ENCODE data around the gene AIMP1.
A peak's percentile ranks its signal among the peaks of the same experiment; 100 is the strongest.

Gene AIMP1

DNA sequence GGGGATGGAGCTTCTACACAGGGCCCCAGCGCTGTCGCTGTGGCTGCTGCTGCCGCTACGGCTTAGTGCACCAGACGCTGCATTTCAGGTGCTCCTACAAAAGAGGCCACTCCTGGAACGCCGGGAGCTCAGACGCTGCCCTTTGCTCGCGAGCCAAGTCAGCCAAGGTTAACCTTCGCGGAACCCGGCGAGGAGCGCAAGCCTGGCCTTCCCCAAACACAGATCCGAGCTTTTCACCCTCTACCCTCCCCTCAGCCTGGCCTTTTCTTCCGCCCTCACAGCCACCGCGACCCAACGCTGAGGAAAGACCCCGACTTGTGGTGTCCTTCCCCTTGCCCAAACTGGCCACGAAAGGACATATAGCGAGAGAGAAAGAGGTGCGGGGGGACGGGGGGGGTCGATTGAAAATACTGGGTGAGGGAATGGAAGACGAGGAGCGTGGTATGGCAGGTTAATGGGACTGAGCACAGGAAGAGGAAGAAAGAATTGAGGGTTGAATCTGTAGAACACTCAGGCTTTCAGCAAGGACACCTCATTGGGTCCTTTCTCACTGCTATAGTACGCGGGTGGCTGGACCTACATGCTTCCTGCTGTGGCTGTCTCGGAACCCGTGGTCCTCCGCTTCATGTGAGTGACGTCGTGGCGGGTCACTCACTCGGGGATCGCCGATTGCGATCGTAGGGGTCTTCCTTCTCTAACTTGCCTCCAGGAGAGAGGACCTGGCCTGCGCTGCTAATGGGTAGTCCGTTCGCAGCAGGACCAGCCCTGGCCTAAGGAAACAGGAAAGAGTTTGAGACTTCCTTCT lies at the start of gene AIMP1, which contains the start of gene TBCK:
Gene AIMP1 (plus strand): TSS at position 583 of the 805 bp plus-strand sequence. CDS start 8,460 bp downstream, outside the sequence.
Gene TBCK (minus strand): TSS at position 242 of the 805 bp plus-strand sequence. CDS start 7,249 bp downstream, outside the sequence.
- peak; percentile 95 for FAIRE-seq
- DNase-seq (ENCODE audit: insufficient read length, low spot score), result peak; percentile 62

DNA sequence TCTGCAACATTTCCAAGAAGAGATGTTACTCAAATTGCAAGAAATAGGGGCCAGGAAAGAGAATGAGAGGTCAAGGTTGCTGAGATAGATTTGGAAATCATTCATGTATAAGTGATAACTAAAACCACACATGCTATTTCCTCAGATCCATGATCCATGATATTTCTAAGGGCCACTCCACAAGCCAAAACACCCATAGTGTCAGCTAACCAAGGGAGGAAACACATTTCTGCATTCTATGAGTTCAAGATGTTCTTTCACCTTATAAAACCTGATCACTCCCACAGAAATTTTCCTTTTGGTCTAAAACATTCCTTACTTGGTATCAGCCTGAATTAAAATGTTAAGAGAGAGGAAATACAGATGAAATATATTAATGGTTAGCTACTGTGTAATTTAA lies 47.6 kb upstream of the AIMP1 start:
- no peak for FAIRE-seq
- DNase-seq (ENCODE audit: insufficient read length, low spot score), result no peak

DNA sequence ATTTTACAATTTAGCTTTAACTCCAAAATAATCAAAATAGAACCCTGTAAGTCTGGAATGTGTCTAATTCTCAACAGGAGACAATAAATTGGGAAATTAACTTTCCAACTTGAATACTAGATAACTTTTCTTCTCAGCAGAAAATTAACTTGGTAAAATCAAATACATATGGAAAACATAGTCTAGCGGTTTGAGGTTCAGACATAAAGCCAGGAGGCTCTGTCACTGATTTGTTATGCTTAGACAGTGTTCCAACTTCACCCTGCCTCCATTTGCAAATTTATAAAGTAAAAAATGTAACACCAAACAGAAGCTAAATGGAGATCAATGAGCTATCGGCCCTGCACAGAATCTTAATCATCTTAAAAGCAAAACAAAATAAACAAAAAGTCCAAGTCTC lies 46.6 kb upstream of the AIMP1 start:
- FAIRE-seq (no peak), DNase-seq (ENCODE audit: insufficient read length, low spot score) (no peak)

DNA sequence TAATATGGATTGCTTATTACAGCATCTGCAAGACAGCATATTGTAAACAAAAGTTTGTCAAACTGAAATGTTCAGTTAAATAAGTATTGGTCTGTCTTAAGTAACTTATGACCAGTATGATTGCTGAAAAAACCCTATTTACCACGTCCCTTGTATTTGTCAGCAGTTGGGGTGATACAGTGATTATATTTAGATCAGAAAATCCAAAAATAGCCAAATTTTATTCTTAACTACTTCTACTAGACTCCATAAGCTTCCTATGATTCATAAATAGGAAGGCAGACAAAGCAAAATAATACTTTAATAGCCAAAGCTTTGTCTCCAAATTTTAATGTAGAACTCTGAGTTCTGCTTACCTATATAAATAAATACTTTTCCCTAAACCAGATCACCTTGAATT lies 45.6 kb upstream of the AIMP1 start:
- DNase-seq (ENCODE audit: insufficient read length, low spot score) (no peak), FAIRE-seq (no peak)

DNA sequence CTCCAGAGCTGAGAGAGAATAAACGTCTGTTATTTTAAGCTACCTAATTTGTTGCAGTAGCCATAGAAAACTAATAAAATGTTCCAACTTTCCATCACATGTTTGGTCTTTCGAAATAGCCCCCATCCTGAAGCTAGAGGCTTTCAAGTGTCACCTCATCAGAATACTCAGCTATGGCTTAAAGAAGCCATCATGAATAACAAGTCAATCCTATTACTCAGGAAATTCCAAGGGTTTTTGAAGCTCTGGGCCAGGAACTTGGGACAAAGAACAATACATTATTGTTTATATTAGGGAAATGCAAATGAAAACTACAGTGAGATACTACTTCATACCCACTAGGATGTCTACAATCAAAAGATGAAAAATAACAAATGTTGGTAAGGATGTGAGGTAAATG lies 42.5 kb upstream of the AIMP1 start:
- FAIRE-seq (no peak), DNase-seq (ENCODE audit: insufficient read length, low spot score) (no peak)

DNA sequence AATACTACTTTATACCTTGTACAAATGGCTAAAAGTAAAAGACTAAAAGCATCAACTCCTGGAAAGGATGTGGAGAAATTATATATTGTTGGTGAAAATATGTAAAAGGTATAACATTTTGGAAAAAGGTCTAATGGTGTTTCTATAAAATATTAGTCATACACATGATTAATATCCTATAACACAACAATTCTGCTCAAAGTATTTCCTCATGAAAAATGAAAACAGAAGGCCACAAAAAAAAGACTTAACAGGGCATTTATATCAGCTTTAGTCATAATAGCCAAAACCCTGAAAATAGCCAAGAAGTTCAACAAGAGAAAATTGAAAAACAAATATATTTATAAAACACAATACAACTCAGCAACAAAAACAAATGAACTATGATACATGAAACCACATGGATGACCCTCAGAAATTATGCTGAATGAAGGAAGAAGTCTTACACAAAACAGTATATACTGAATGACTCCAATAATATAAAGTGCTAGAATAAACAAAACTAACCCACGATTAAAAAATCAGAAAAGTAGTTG lies 39.1 kb upstream of the AIMP1 start:
- DNase-seq (ENCODE audit: insufficient read length, low spot score) (no peak), FAIRE-seq (no peak)

DNA sequence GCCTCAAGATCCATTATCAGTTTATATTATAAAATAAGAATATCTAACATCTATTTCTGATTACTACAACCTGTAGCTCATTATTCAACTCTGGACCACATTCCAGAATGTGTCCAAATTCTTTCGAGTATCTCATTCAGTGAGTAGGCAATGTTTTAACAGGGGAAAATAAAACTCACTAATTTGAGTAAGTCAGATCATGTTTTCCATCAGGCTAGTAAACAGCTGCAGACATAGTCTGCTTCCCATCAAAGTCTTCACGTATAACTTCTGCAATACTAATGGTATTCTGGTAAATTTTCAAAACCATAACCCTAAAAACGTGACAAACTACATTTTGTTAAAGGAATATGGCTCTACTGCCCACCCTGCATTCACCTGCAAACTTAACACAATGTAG lies 32.1 kb upstream of the AIMP1 start:
- no peak for DNase-seq (ENCODE audit: insufficient read length, low spot score)
- FAIRE-seq, result no peak

DNA sequence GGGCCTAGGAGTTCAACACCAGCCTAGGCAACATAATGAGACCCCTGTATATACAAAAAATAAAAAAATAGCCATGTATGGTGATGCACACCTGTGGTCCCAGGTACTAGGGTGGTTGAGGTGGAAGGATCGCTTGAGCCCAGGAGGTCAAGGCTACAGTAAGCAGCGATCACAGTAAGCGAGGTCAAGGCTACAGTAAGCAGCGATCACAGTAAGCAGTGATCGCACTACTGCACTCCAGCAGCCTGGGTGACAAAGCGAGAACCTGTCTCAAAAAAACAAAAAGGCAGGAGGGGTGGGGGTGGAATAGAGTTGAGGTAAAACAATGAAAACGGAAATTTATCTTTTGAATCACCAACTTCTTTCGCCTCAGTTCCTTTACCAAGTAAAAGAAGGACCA lies 29.7 kb upstream of the AIMP1 start:
- DNase-seq (ENCODE audit: insufficient read length, low spot score) (no peak), FAIRE-seq (no peak)

DNA sequence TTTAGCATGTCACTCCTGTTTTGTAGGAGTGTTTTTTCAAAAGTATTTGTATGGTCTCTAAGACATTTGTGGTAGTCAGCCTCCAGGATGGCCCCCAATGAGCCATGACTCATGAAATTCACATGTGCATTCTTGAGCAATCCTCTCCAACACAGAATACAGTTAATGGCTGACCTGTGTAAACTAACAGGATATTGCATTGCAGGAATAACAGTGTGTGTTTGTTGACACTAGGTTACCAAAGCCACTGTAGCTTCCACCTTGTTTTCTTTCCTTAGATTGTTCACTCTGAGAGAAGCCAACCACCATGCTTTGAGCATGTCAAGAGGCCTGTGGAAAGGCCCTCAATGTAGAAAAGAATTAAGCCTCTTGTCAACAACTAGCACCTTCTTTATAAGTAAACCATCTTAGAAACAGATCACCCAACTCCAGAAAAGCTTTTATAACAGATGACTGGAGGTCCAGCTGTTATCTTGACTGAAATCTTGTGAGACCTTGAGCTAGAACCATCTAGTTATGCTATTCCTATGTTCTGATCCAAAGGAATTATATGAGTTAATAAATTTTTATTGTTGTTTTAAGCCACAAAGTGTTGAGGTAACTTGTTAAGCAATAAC lies 28.9 kb upstream of the AIMP1 start:
- peak; percentile 8 for FAIRE-seq
- DNase-seq (ENCODE audit: insufficient read length, low spot score), result no peak

DNA sequence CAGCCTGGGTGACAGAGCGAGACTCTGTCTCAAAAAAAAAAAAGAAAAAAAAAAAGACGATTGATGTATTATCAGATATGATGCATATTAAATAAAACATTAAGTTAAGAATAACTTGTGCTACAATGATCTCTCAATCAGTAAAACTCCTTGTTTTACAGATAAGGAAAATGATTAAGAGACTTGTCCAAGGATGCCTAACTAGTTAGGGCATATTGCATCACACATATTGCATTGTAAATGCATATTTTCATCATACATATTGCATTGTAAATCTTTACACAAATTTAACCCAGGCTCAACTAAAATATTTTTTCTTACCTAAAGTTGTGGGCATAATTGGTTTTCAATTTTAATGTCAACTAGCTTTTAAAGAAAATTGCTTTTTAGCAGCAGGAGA lies 26.6 kb upstream of the AIMP1 start:
- FAIRE-seq, result no peak
- no peak for DNase-seq (ENCODE audit: insufficient read length, low spot score)

DNA sequence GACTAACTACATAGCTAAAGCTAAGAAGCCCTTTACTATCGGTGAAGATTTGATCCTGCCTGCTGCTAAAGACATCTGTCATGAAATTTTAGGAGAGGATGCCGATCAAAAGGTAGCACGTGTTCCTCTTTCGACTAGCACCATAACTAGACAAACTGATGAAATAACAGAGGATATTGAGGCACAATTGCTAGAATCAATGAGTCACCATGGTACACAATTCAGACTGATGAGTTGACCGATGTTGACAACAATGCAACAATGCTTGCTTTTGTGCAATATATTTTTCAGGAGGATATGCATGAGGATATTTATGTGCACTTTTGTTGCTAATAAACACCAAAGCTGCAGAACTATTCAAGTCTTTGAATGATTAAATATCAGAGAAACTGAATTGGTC lies 24.7 kb upstream of the AIMP1 start:
- no peak for FAIRE-seq

DNA sequence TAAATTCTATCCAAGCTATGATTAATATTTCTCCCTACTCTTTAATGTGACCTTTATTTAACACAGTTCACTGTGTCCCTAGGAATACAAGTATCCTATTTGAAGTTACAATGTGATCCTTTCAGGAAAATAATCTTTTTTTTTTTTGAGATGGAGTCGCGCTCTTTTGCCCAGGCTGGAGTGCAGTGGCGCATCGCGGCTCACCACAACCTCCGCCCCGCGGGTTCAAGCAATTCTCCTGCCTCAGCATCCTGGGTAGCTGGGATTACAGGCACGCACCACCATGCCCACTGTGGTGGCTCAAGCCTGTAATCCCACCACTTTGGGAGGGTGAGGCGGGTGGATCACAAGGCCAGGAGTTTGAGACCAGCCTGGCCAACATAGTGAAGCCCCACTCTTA lies 22.3 kb upstream of the AIMP1 start:
- no peak for FAIRE-seq
- no peak for DNase-seq (ENCODE audit: insufficient read length, low spot score)

More for the DNA sequence above, 24.7 kb upstream of the AIMP1 start:
- no peak for DNase-seq (ENCODE audit: insufficient read length, low spot score)

DNA sequence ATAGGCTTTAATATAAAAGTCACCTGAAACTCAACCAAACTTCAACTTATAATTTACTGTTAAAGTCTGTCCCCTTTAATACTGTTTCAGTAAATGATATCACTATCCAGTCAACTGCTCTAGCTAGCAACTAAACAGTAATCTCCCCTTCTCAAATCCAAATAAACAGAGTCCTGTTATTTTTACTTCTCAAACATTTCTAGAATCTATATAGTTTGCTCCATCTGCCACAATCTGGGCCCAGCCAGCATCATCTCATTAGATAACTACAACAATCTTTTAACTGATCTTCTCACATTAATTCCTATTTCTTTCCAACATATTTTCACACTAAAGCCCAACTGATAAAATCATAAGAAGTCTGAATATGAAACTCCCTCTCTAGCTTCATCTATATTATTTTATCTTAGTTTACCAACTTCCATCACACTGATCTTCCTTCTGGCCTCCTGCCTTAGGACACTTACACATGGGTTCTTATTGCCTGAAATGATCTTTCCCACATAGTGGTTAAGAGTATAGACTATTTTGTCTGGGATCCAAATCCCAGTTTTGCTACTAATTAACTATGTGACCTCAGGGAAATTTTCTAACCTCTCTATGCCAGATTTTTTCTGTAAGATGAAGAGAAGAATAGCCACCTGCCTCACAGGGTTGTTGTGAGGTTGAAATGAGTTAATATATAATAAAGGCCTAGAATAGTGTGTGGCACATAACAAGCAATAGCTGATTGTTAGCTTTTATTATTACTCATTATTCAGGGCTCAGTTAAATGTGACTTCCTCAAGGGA lies 18.9 kb upstream of the AIMP1 start:
- FAIRE-seq (no peak), DNase-seq (ENCODE audit: insufficient read length, low spot score) (no peak)

DNA sequence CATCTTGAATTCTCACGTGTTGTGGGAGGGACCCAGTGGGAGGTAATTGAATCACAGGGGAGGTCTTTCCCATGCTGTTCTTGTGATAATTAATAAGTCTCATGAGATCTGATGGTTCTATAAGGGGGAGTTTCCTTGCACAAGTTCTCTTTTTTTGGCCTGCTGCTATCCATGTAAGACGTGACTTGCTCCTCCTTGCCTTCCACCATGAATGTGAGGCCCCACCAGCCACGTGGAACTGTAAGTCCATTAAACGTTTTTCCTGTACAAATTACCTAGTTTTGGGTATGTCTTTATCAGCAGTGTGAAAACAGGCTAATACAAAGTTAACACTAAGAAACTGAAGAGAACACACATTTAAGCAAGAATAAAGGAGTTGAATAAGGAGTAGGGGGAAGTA lies 16.4 kb upstream of the AIMP1 start:
- DNase-seq (ENCODE audit: insufficient read length, low spot score), result no peak
- no peak for FAIRE-seq

DNA sequence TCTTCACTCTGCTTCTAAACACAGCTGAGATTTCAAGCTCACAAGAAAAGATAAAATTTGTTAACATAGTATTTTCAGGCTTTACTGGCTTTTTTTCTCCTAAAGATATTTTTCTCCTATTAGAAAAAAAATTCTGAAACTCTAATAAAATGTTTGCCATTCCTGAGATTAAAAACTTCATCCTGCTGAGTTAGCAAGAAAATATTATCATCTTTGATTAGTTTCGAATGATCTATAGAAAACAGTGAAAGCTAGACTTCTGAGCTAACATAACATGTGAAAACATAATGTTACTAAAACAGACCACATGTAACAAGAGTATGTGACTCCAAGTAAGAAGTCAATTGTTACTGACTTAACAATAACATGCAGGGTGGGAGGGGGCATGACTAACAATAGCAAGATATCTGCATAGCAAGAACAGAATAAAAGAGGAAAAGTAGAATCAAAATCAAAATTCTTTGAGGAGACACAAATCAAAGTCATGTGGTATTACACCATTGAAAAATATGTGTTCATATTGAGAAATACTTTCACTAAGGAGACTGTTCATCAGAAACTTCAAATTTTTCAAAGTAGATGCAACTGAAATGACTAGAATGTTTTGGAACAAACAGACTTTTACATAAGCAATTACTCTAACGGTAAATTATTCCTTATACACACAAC lies 14.8 kb upstream of the AIMP1 start:
- no peak for DNase-seq (ENCODE audit: insufficient read length, low spot score)
- no peak for FAIRE-seq

DNA sequence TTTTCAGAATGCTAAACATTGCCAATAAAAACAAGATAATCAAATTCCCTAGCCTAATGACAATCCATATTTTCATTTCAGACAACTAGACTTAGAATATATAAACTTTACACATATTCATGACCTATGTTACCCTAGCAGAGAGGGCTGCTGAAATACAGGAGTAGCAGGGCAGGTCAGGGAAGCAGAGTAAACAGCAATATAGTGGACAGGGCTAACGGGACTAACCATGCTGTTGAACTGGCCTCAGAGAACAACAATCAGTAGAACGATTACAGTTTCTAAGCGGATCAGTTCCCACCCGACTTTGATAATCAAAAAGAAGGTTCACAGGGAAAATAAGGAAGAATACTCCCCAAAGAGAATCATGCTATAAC lies 14.3 kb upstream of the AIMP1 start:
- DNase-seq (ENCODE audit: insufficient read length, low spot score) (no peak), FAIRE-seq (no peak)

DNA sequence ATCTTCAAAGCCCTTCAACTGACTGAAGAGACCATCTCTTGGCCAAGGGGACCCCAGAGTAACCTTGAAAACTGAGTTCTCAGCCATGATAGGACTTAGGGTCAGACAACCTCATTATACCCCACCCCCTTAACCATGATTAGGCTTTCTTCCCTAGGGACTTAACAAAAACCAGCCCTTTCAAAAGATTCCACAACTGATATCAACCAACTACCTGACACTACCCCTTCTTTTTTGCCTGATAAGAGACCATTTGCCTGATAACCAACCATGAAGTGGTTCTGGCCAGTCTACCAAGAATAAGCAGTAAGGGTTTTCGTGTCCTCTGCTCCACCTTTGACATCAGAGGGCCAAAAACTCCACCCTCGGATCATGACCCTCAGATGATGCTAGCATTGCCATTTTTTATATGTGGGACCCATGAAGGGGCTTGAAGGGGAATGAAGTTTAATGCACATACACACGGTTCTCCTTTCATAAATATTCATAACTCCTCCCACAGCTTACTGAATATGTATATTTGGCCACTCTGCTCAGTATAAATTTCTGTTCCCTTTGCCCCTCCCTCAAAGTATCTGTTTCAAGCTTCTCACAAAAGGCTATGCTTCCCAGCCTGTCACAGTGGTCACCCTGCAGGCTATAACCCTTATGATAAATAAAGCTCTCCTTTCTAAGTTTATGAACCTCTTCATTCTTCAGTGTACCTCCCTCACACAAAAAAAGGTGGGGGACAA lies 12.6 kb upstream of the AIMP1 start:
- DNase-seq (ENCODE audit: insufficient read length, low spot score) (no peak), FAIRE-seq (no peak)

DNA sequence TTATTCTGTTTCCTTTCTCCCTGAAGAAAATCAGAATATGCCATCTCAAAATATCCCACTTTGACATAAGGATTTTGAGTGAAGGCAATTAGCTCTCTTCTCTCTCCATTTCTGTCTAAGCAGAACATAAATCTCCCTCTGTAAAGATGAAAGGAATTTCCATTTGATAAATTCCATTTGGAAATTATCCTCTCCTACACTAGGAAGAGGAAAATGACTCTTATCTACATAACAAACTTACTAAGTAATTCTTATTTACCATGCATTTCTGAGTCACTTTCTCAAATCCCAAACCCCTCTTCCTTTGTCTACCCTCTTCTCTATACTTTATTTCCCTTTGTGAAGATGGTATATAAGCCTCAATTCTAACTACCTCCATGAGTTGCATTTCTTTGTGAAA lies 11.7 kb upstream of the AIMP1 start:
- FAIRE-seq, result peak; percentile 57
- DNase-seq (ENCODE audit: insufficient read length, low spot score), result no peak

DNA sequence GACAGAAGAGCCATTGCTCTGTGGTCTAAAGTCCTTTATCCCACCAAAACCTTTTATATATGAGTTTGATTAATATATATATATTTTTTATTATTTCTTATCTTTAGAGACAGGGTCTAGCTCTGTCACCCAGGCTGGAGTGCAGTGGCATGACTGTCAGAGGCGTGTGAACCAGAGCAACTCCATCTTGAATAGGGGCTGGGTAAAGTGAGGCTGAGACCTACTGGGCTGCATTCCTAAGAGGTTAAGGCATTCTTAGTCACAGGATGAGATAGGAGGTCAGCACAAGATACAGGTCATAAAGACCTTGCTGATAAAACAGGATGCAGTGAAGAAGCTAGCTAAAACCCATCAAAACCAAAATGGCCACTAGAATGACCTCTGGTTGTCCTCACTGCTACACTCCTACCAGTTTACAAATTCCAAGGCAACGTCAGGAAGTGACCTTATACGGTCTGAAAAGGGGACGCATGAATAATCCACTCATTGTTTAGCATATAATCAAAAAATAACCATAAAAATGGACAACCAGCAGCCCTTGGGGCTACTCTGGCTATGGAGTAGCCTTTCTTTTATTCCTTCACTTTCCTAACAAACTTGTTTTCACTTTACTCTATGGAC lies 10.8 kb upstream of the AIMP1 start:
- FAIRE-seq, result no peak
- no peak for DNase-seq (ENCODE audit: insufficient read length, low spot score)

DNA sequence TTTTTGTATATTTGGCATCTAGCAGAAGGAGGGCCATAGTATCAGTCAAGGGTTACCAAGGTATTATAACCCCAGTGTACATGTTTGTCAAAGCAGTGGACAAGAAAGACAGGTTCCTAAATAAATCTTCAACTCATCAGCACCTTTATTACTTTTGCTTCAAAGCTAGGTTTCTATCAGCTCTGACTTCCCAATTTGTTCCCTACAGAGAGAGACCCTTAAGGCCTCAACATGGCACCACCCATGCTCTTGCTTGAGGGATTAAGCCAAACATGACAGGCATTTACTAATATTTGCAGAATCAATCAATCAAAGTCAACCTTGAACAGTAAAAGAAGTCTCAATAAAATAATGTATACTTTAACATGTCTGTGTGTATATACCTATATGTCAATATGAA lies 9.8 kb upstream of the AIMP1 start:
- DNase-seq (ENCODE audit: insufficient read length, low spot score) (no peak), FAIRE-seq (peak; percentile 48)
